CD4-positive, alpha-beta T cell treated with Interleukin-4 for 1 hour (primary cell): ENCODE data around the gene ACTR3.

Experiments
- DNase-seq, 2 donors: peaks; one replicate each; pipeline ENCODE4 v3.0.0-alpha.2; 2020 to 2022

Gene ACTR3

GRCh38 chr2:114007436-114007835 is 117.5 kb downstream of the ACTR3 start:
- no peak for DNase-seq

DNA sequence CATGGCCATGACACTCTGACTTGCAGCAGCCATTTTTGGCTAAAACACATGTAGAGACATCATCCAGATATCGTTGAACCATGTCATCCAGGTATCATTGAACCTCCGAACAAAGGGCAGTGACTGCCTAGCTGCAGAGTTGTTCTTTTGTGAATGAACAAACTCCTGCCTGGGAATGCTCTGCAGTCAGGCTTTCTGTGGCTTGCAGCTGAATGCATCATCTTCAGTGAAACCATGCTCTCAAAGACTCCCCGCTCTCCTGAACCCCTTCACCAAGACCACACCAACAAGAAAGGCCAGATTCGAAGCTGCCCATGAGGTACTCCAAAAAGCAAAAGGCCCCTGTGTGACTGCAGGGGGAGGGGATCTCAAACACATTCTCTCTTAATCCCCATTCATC is 118.8 kb downstream of the ACTR3 start:
- no peak for DNase-seq

DNA sequence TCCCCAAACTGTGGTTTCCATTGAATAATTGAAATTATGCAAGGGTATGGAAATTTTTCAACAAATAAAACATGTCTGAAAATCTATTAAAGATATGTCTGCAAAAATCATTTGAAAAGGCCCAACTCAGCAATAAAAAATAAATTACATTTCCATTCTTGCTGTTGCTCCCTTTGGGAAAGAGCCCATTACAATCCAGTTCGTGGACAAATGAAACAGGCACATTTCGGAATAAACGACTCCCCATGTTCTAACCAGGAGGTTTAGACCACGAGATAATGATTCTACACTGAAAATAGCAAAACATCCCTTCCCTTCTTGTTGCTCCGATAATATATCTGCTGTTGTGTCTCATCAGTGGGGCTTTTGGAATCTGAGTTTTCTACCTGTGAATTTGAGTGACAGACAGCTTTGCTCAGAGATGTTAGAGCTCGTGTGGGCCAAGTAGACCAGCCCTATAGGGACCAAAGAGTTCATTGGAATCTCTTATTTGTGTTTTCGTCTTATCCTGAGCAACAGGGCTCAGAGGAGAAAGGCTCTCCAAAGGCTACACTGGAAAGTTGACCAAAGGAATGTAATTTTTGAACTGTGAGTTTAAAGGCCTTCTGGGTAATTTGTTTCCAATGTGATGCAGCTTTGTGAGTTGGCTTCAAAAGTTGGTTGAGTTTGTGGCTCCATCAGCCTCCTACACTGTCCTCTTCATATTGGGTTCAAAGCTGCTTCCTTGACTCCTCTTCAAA is 119.5 kb downstream of the ACTR3 start:
- DNase-seq = no peak

DNA sequence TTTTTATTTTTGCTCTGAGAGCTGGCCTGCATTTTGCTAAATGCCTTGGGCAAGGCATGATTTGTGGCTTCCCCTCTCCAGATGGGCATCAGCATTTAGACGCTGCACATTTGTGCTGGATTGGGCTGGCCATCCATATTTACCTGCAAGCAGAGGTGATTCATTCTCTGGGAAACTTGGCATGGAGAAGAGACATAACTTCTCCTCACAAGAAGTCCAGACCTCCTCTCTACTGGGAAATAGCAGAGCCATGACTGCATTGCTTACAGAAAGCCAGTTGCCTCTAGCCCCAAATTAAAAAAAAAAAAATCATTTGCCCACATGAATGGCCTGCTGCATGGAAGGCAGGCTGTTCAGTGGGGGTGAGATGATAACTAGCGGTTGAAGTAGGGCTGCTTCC is 120.1 kb downstream of the ACTR3 start:
- DNase-seq = no peak

- DNase-seq = no peak
Observed at GRCh38 chr2:114011713-114012112, 121.8 kb downstream of the ACTR3 start.
